Endothelial cell (in vitro differentiated cells): ENCODE measurements around the gene B4GAT1. TPM values are rescaled to one million over a fixed set of nuclear protein-coding genes. Genes with fewer than 3 reads are reported as not detected.

Source experiments
- DNase-seq: peaks from one replicate; pipeline ENCODE4 v3.0.0; 2021; ENCODE audit warnings: low spot score
- H3K27ac Mint-ChIP-seq: one replicate; pipeline ENCODE4 v1.8.0; 2021; ENCODE audit warnings: mixed read lengths, inconsistent platforms; ENCODE audit not compliant: unreplicated experiment
- H3K27me3 Mint-ChIP-seq: one replicate; pipeline ENCODE4 v1.8.0; 2021; ENCODE audit warnings: mild to moderate bottlenecking, moderate library complexity, mixed read lengths, inconsistent platforms; ENCODE audit not compliant: unreplicated experiment
- H3K36me3 Mint-ChIP-seq: one replicate; pipeline ENCODE4 v1.8.0; 2021; ENCODE audit warnings: mild to moderate bottlenecking, low read depth, mixed read lengths, inconsistent platforms; ENCODE audit not compliant: unreplicated experiment
- H3K4me1 Mint-ChIP-seq: one replicate; pipeline ENCODE4 v1.8.0; 2021; ENCODE audit warnings: mild to moderate bottlenecking, mixed read lengths, inconsistent platforms; ENCODE audit not compliant: unreplicated experiment
- H3K4me3 Mint-ChIP-seq: one replicate; pipeline ENCODE4 v1.8.0; 2021; ENCODE audit warnings: mild to moderate bottlenecking, mixed read lengths, inconsistent platforms; ENCODE audit not compliant: unreplicated experiment
- H3K9me3 Mint-ChIP-seq: one replicate; pipeline ENCODE4 v1.8.0; 2021; ENCODE audit warnings: mixed read lengths, inconsistent platforms; ENCODE audit not compliant: unreplicated experiment
- CTCF ChIP-seq: fragments of 200-600 bp; sonication (generic); IDR thresholded peaks from one replicate; pipeline ENCODE4 v1.5.0; 2021; ENCODE audit warnings: antibody characterized with exemption; ENCODE audit not compliant: unreplicated experiment
- long read RNA-seq: library from polyadenylated mRNA; unstranded; transcript quantifications from one replicate; pipeline ENCODE4 v2.0.0, GENCODE V29; 2020; ENCODE audit not compliant: unreplicated experiment
- total RNA-seq: library from RNA; stranded (reverse); fragmentation: NEBNext Ultra II Directional; extraction: Animal tissue kit (Norgen Biotek cat#: 25700); gene quantifications from one replicate; pipeline ENCODE4 v1.2.1, GENCODE V29; 2021; ENCODE audit not compliant: unreplicated experiment

The B4GAT1 gene
- 21.4 TPM for total RNA-seq
- long read RNA-seq, transcript B4GAT1-201 (2 exons, 2,072 nt) = major isoform, 34 of 34 reads
- long read RNA-seq, partial matches to known transcripts = 0 of 34 reads
- long read RNA-seq, other reads (novel, unspliced or antisense) = 0 of 34 reads

DNA sequence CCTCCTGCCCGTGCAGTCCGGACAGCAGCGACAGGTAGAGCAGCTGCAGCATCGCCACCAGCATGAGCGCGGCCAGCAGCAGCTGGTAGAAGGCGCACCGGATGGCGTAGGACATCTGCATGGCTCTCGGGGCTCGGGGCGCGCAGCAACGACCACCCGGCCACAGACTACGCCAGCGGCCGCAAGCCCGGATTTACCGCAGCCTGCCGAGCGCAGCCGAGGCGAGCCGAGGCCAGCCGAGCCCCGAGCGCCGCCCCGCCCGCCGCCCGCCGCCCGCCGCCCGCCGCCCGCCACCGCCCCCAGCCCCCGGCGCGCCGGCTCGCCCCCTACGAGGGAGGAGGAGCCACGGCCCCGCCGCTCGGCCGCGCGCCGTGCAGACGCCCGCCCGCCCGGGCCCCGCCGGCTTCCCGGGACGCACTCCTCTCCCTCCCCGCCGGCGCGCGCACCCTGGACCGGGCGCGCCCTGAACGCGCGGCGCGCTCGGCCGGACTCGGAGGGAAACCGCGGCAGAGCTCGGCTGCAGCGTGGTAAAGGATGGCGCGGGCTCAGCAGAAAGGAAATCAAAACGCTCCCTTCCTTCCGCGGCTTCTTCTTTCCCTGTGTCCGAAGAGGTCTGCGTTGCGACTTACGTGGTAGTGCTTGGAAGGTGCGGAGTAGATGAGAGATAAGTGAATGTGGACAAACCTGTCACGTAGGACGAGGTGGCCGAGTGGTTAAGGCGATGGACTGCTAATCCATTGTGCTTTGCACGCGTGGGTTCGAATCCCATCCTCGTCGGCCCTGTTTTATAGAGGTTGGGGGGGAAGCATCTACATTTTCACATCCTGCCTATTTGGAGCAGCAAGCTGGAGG is at the start of gene B4GAT1:
TSS of gene B4GAT1 (minus strand) at position 205 of the 852 bp plus-strand sequence. CDS start at position 121, 84 bp downstream.
- Mint-ChIP-seq H3K27ac (peak within 1 kb of the TSS; percentile 95), H3K36me3 (peaks cover 9% of the 10 kb centered on the region), H3K9me3 (no peaks in the 10 kb centered on the region), H3K4me1 (peaks cover 22% of the 10 kb centered on the region), H3K27me3 (peaks cover 10% of the 10 kb centered on the region), H3K4me3 (peak within 1 kb of the TSS; percentile 94)
- TF ChIP-seq CTCF = no peak
- peak; percentile 79 for DNase-seq

DNA sequence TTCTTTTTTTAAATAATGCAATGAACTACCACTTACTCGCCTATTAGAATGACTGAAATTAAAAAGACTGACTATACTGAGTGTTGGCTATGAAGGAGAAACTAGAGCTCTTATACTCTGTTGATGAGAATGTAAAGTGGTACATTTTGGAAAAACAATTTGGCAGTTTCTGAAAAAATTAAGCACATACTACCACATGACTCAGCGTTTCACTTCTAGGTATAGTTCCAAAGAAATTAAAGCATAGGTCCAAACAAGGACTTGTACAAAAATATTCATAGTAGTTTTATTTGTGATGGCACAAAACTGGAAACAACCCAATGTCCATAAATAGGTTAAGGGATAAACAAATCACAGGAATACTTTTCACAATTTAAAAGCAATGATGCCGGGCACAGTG is 46.5 kb upstream of the B4GAT1 start:
- no peaks in the 10 kb centered on the region for H3K9me3 Mint-ChIP-seq
- H3K4me3 Mint-ChIP-seq = peak overlapping the region; percentile 56
- H3K4me1 Mint-ChIP-seq = no peaks in the 10 kb centered on the region
- H3K27ac Mint-ChIP-seq = no peak overlapping the region
- peaks cover 3% of the 10 kb centered on the region for H3K27me3 Mint-ChIP-seq
- DNase-seq = no peak
- no peak for TF ChIP-seq CTCF
- H3K36me3 Mint-ChIP-seq = no peaks in the 10 kb centered on the region

GRCh38 chr11:66391322-66391721 is 43.9 kb upstream of the B4GAT1 start:
- Mint-ChIP-seq H3K27ac (no peak overlapping the region), H3K9me3 (no peaks in the 10 kb centered on the region), H3K27me3 (peaks cover 3% of the 10 kb centered on the region), H3K4me1 (peaks cover 2% of the 10 kb centered on the region), H3K36me3 (no peaks in the 10 kb centered on the region), H3K4me3 (no peak overlapping the region)
- DNase-seq = no peak
- no peak for TF ChIP-seq CTCF

GRCh38 chr11:66388780-66389386 is 41.5 kb upstream of the B4GAT1 start:
- H3K4me1 Mint-ChIP-seq = peaks cover 7% of the 10 kb centered on the region
- H3K27ac Mint-ChIP-seq = no peak overlapping the region
- peak; percentile 48 for TF ChIP-seq CTCF
- peaks cover 3% of the 10 kb centered on the region for H3K27me3 Mint-ChIP-seq
- peak; percentile 72 for DNase-seq
- no peaks in the 10 kb centered on the region for H3K36me3 Mint-ChIP-seq
- H3K4me3 Mint-ChIP-seq = no peak overlapping the region
- H3K9me3 Mint-ChIP-seq = no peaks in the 10 kb centered on the region
